Stimulated activated CD4-positive, alpha-beta T cell treated with anti-CD3 and anti-CD28 coated beads, Interleukin-1b, Interleukin-23, amount 100 ng/mL, for 4 hours (primary cell): ENCODE results near the gene KRT7.
"Not testable (repeated sequence)": the region's sequence is repeated elsewhere in the genome, so short reads cannot be mapped to it uniquely, and the experiment has no call there.

Experiments
- DNase-seq, 2 donors: peaks; one replicate each; pipeline ENCODE4 v3.0.0-alpha.2; 2020; ENCODE audit warnings: low read depth in 2 of 2

Gene KRT7

GRCh38 chr12:52229836-52230343 is 3.2 kb upstream of the KRT7 start:
- DNase-seq: no peak

- DNase-seq: no peak
Measured at GRCh38 chr12:52230364-52231281, 2.4 kb upstream of the KRT7 start.

GRCh38 chr12:52231305-52232202 is 1.5 kb upstream of the KRT7 start:
- DNase-seq: no peak

- DNase-seq: no peak
Measured at GRCh38 chr12:52232203-52232673, 805 bp upstream of the KRT7 start.

- no peak for DNase-seq
Measured at GRCh38 chr12:52233462-52234207, 592 bp downstream of the KRT7 start.

GRCh38 chr12:52234223-52234810 is 1.3 kb downstream of the KRT7 start:
- no peak for DNase-seq

GRCh38 chr12:52235001-52235764 is 2.1 kb downstream of the KRT7 start:
- DNase-seq: no peak

- DNase-seq: no peak
Measured at GRCh38 chr12:52235822-52236361, 2.8 kb downstream of the KRT7 start.

- DNase-seq: no peak
Measured at GRCh38 chr12:52236386-52237050, 3.5 kb downstream of the KRT7 start.

GRCh38 chr12:52238207-52238840 is 5.3 kb downstream of the KRT7 start:
- DNase-seq: no peak

GRCh38 chr12:52238916-52239646 is 6.0 kb downstream of the KRT7 start:
- no peak for DNase-seq

GRCh38 chr12:52239767-52240166 is 6.7 kb downstream of the KRT7 start:
- DNase-seq: no peak

- DNase-seq: not testable (repeated sequence)
Measured at GRCh38 chr12:52240247-52240646, 7.2 kb downstream of the KRT7 start.

GRCh38 chr12:52241205-52241842 is 8.3 kb downstream of the KRT7 start:
- no peak for DNase-seq

GRCh38 chr12:52242442-52243258 is 9.6 kb downstream of the KRT7 start:
- DNase-seq: no peak

GRCh38 chr12:52243259-52243855 is 10.3 kb downstream of the KRT7 start:
- DNase-seq: no peak
